ENCODE results near the gene MED7. TPM values are rescaled to one million over a fixed set of nuclear protein-coding genes. Genes with fewer than 3 reads are reported as not detected.

The MED7 gene
- total and polyA plus RNA-seq, 2 of the 13 experiments (the other 11 are each of a cell fraction or from before 2014, with no cell fraction given): 9.2 to 9.4 TPM

GRCh38 chr5:157142317-157143126, at the start of gene MED7 (continued):
- TF ChIP-seq ELK4 (CRISPR knock-in tag; IDR thresholded peaks at IDR 0.05; ENCODE audit: borderline replicate concordance) (no peak), ZNF570 (CRISPR knock-in tag; IDR thresholded peaks at IDR 0.05; ENCODE audit: borderline replicate concordance) (no peak), ZUFSP (CRISPR knock-in tag; IDR thresholded peaks at IDR 0.05; ENCODE audit: borderline replicate concordance) (no peak), ZNF7 (CRISPR knock-in tag; IDR thresholded peaks at IDR 0.05) (no peak), ZNF543 (CRISPR knock-in tag; IDR thresholded peaks at IDR 0.05) (no peak), AGO1 (IDR thresholded peaks at IDR 0.05; ENCODE audit: low read depth, low read length, poor library complexity, severe bottlenecking) (peak; percentile 18), MATR3 (CRISPR knock-in tag; IDR thresholded peaks at IDR 0.05) (no peak), MEIS2 (CRISPR knock-in tag; IDR thresholded peaks at IDR 0.05) (no peak), ZNF501 (CRISPR knock-in tag; IDR thresholded peaks at IDR 0.05) (peak; percentile 87), ZNF354B (CRISPR knock-in tag; IDR thresholded peaks at IDR 0.05) (no peak), ZNF547 (CRISPR knock-in tag; IDR thresholded peaks at IDR 0.05) (peak; percentile 45; the same call in 1 of the 2 replicates), ZNF205 (CRISPR knock-in tag; IDR thresholded peaks at IDR 0.05) (0 out of 2 replicates have a peak, but pooled peaks have one; percentile 59), SP5 (CRISPR knock-in tag; IDR thresholded peaks at IDR 0.05; ENCODE audit: borderline replicate concordance, low read depth) (peak; percentile 18; the same call in 1 of the 2 replicates), GATAD2A (CRISPR knock-in tag; IDR thresholded peaks at IDR 0.05) (peak; percentile 23), EHMT2 (IDR thresholded peaks at IDR 0.05; ENCODE audit: borderline replicate concordance, low read depth, low read length) (0 out of 2 replicates have a peak, but pooled peaks have one; percentile 38), SMARCC2 (IDR thresholded peaks at IDR 0.05) (no peak), PLSCR1 (CRISPR knock-in tag; IDR thresholded peaks at IDR 0.05; ENCODE audit: borderline replicate concordance) (no peak), RBM39 (IDR thresholded peaks at IDR 0.05; ENCODE audit: low read depth, low read length, poor library complexity, severe bottlenecking) (peak; percentile 59), SSRP1 (CRISPR knock-in tag; IDR thresholded peaks at IDR 0.05) (no peak)
- TF ChIP-seq, protein P1, sequence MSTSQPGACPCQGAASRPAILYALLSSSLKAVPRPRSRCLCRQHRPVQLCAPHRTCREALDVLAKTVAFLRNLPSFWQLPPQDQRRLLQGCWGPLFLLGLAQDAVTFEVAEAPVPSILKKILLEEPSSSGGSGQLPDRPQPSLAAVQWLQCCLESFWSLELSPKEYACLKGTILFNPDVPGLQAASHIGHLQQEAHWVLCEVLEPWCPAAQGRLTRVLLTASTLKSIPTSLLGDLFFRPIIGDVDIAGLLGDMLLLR (CRISPR knock-in tag; IDR thresholded peaks at IDR 0.05): no peak
- TF ChIP-seq, protein P2, sequence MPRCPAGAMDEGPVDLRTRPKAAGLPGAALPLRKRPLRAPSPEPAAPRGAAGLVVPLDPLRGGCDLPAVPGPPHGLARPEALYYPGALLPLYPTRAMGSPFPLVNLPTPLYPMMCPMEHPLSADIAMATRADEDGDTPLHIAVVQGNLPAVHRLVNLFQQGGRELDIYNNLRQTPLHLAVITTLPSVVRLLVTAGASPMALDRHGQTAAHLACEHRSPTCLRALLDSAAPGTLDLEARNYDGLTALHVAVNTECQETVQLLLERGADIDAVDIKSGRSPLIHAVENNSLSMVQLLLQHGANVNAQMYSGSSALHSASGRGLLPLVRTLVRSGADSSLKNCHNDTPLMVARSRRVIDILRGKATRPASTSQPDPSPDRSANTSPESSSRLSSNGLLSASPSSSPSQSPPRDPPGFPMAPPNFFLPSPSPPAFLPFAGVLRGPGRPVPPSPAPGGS (CRISPR knock-in tag; IDR thresholded peaks at IDR 0.05): peak; percentile 65
- TF ChIP-seq, protein P3, sequence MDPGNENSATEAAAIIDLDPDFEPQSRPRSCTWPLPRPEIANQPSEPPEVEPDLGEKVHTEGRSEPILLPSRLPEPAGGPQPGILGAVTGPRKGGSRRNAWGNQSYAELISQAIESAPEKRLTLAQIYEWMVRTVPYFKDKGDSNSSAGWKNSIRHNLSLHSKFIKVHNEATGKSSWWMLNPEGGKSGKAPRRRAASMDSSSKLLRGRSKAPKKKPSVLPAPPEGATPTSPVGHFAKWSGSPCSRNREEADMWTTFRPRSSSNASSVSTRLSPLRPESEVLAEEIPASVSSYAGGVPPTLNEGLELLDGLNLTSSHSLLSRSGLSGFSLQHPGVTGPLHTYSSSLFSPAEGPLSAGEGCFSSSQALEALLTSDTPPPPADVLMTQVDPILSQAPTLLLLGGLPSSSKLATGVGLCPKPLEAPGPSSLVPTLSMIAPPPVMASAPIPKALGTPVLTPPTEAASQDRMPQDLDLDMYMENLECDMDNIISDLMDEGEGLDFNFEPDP (CRISPR knock-in tag; conservative IDR thresholded peaks at IDR 0.05): no peak
